ENCODE measurements around the gene AJAP1.

- TF ChIP-seq BCL11A (tag by site-specific recombination; IDR thresholded peaks at IDR 0.05; ENCODE audit: low read depth) (no peak), ELK4 (IDR thresholded peaks at IDR 0.05; ENCODE audit: borderline replicate concordance, low read depth, low read length) (no peak), CTCF (tag by site-specific recombination; IDR thresholded peaks at IDR 0.05) (no peak), REST (tag by site-specific recombination; IDR thresholded peaks at IDR 0.05) (no peak), ZNF707 (tag by site-specific recombination; IDR thresholded peaks at IDR 0.05) (no peak), ZNF302 (tag by site-specific recombination; IDR thresholded peaks at IDR 0.05; ENCODE audit: low read depth) (no peak), ZNF510 (tag by site-specific recombination; IDR thresholded peaks at IDR 0.05; ENCODE audit: insufficient replicate concordance) (no peak), ZNF398 (tag by site-specific recombination; IDR thresholded peaks at IDR 0.05) (no peak), ZNF426 (tag by site-specific recombination; IDR thresholded peaks at IDR 0.05) (no peak), TCF7L2 (IDR thresholded peaks at IDR 0.05; ENCODE audit: borderline replicate concordance, low read depth, low read length) (no peak), HOXA7 (CRISPR knock-in tag; IDR thresholded peaks at IDR 0.05; ENCODE audit: borderline replicate concordance) (no peak)
Observed at GRCh38 chr1:4802024-4802423, 147.6 kb downstream of the AJAP1 start.
